Measurements from ENCODE around the gene PSMD11. TPM values are rescaled to one million over a fixed set of nuclear protein-coding genes. Genes with fewer than 3 reads are reported as not detected.

PSMD11 gene
- total RNA-seq, 2 experiments from 2014 or later, result 110 to 139 TPM

DNA sequence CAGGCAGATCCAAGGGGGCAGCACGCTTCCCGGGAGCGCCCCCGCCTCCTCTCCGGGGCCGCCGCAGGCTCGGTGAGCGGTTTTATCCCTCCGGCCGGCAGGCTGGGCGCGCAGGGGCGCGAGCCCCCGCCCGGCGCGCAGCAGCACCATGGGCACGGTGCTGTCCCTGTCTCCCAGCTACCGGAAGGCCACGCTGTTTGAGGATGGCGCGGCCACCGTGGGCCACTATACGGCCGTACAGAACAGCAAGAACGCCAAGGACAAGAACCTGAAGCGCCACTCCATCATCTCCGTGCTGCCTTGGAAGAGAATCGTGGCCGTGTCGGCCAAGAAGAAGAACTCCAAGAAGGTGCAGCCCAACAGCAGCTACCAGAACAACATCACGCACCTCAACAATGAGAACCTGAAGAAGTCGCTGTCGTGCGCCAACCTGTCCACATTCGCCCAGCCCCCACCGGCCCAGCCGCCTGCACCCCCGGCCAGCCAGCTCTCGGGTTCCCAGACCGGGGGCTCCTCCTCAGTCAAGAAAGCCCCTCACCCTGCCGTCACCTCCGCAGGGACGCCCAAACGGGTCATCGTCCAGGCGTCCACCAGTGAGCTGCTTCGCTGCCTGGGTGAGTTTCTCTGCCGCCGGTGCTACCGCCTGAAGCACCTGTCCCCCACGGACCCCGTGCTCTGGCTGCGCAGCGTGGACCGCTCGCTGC lies 43.3 kb downstream of the PSMD11 start:
- DNase-seq, result no peak
- H3K4me3 Mint-ChIP-seq, result peak overlapping the region; percentile 84
- ATAC-seq, result peak; percentile 30
- CTCF ChIA-PET, result interaction anchor here (0.8 to 5.0 kb wide), 13 partner anchors 9 to 296 kb away, joined by 3 to 34 read pairs (median 4); partner anchors contain the start of gene PSMD11
- H3K27ac Mint-ChIP-seq, result peak overlapping the region; percentile 56
- H3K27me3 Mint-ChIP-seq, result peaks cover 8% of the 10 kb centered on the region
- H3K4me1 Mint-ChIP-seq, result peaks cover 36% of the 10 kb centered on the region
- peaks cover 19% of the 10 kb centered on the region for H3K36me3 Mint-ChIP-seq
- no peaks in the 10 kb centered on the region for H3K9me3 Mint-ChIP-seq (ENCODE audit: low read depth)

DNA sequence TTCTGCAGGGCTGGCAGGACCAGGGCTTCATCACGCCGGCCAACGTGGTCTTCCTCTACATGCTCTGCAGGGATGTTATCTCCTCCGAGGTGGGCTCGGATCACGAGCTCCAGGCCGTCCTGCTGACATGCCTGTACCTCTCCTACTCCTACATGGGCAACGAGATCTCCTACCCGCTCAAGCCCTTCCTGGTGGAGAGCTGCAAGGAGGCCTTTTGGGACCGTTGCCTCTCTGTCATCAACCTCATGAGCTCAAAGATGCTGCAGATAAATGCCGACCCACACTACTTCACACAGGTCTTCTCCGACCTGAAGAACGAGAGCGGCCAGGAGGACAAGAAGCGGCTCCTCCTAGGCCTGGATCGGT lies 43.9 kb downstream of the PSMD11 start:
- no peak for DNase-seq
- ATAC-seq, result no peak
- H3K4me1 Mint-ChIP-seq, result peaks cover 41% of the 10 kb centered on the region
- H3K27me3 Mint-ChIP-seq, result peaks cover 8% of the 10 kb centered on the region
- CTCF ChIA-PET, result interaction anchor here (0.8 to 5.0 kb wide), 8 partner anchors 8 to 171 kb away, joined by 3 to 34 read pairs (median 4); partner anchors contain the start of gene PSMD11
- no peaks in the 10 kb centered on the region for H3K9me3 Mint-ChIP-seq (ENCODE audit: low read depth)
- peaks cover 19% of the 10 kb centered on the region for H3K36me3 Mint-ChIP-seq
- H3K4me3 Mint-ChIP-seq, result peak overlapping the region; percentile 84
- H3K27ac Mint-ChIP-seq, result no peak overlapping the region

DNA sequence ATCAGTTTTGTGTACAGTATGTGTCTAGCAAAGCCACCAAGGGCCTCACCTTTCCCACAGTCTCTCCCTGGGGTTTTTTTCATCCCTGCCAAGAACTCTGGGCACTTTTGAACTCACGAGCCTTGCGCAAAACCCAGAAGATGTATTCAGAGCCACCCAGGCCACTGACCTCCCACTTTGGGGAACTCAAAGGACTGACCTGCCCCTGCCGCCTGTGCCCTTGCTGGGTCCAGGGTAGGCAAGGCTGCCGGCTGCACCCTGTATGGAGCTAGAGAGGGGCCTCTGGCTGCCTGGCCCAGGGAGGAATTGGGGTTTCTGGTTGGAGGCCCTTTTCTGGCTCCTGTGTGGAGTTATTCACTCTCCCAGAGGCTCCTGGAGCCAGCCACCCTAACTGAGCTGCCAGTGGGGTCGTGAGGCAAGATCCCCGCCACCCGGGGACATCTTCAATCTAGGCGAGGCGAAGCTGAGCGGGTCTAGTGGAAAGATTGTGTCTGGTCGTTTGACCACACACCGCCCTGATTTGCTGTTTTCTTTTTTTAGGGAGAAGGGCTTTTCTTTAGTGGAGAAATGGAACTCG lies 44.4 kb downstream of the PSMD11 start:
- ATAC-seq (no peak), DNase-seq (no peak)
- Mint-ChIP-seq H3K27ac (no peak overlapping the region), H3K4me1 (peaks cover 38% of the 10 kb centered on the region), H3K4me3 (peak overlapping the region; percentile 20), H3K9me3 (ENCODE audit: low read depth) (no peaks in the 10 kb centered on the region), H3K36me3 (peaks cover 19% of the 10 kb centered on the region), H3K27me3 (peaks cover 8% of the 10 kb centered on the region)
- CTCF ChIA-PET, result interaction anchor here (0.9 to 5.0 kb wide), 5 partner anchors 10 to 45 kb away, joined by 3 to 34 read pairs (median 4); partner anchors contain the start of gene PSMD11

DNA sequence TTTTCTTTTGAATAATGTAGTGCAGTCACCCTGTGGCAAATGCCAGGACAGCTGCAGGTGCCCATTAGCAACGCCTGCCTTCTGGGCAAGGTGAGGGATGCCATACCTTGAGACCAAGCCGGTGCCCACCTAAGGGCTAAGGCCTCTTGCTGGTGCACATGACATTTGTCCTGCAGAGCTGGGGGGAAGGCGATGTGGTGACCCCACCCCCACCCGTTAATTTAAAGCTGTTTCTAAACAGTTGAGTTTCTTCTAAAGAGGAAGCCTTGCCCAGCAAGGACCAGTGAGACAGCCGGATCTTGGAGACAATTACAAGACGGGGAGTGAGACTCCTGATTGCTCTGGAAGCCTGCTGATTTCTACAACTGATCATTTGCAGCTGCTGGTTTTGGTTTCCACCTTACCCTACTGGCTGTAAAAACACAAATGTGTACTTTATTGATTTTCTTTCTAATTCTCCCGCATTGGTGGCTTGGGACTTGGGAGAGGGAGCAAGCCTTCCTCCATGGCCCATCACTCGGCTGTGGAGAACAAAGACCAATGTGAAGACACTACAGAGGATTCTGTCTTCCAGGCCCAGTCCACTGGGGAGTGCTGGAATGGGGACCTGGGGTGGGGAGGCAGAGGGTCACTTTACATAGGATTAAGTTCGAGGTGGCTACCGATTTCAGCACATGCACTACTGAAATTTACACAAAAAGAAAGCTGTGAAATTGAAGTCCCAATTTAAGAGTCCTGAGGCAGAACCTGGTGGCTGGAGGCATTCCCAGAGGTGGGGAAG lies 45.2 kb downstream of the PSMD11 start:
- Mint-ChIP-seq H3K4me3 (peak overlapping the region; percentile 33), H3K9me3 (ENCODE audit: low read depth) (no peaks in the 10 kb centered on the region), H3K36me3 (peaks cover 19% of the 10 kb centered on the region), H3K4me1 (peaks cover 38% of the 10 kb centered on the region), H3K27me3 (peaks cover 8% of the 10 kb centered on the region), H3K27ac (no peak overlapping the region)
- DNase-seq (no peak), ATAC-seq (no peak)
- CTCF ChIA-PET, result interaction anchor here (0.9 to 5.0 kb wide), 7 partner anchors 9 to 40 kb away, joined by 3 to 34 read pairs (median 4); no protein-coding TSS in a partner anchor

DNA sequence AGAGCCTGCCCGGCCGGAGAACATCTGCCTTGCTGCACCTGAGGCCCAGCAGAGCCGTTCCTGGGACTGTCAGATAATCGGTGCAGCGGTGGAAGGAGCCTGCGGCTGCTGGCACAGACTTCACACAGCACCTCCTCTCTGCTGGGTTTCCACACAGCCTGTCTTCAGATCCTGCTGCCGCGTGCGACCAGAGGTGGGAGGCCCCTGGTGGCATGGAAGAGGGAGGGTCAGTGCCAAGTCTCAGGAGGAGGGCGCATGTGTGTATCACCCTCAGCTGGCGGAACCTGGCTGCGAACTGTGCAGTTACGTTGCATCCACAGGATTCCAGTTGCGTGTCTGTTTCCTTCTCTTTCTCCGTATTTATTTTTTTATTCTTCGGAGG lies 45.8 kb downstream of the PSMD11 start:
- H3K9me3 Mint-ChIP-seq (ENCODE audit: low read depth), result no peaks in the 10 kb centered on the region
- DNase-seq (no peak), ATAC-seq (no peak)
- H3K27ac Mint-ChIP-seq, result no peak overlapping the region
- CTCF ChIA-PET, result interaction anchor here (0.9 to 1.8 kb wide), 2 partner anchors 19 to 29 kb away, joined by 3 to 4 read pairs; no protein-coding TSS in a partner anchor
- no peak overlapping the region for H3K4me3 Mint-ChIP-seq
- H3K4me1 Mint-ChIP-seq, result peaks cover 38% of the 10 kb centered on the region
- peaks cover 8% of the 10 kb centered on the region for H3K27me3 Mint-ChIP-seq
- H3K36me3 Mint-ChIP-seq, result peaks cover 19% of the 10 kb centered on the region

DNA sequence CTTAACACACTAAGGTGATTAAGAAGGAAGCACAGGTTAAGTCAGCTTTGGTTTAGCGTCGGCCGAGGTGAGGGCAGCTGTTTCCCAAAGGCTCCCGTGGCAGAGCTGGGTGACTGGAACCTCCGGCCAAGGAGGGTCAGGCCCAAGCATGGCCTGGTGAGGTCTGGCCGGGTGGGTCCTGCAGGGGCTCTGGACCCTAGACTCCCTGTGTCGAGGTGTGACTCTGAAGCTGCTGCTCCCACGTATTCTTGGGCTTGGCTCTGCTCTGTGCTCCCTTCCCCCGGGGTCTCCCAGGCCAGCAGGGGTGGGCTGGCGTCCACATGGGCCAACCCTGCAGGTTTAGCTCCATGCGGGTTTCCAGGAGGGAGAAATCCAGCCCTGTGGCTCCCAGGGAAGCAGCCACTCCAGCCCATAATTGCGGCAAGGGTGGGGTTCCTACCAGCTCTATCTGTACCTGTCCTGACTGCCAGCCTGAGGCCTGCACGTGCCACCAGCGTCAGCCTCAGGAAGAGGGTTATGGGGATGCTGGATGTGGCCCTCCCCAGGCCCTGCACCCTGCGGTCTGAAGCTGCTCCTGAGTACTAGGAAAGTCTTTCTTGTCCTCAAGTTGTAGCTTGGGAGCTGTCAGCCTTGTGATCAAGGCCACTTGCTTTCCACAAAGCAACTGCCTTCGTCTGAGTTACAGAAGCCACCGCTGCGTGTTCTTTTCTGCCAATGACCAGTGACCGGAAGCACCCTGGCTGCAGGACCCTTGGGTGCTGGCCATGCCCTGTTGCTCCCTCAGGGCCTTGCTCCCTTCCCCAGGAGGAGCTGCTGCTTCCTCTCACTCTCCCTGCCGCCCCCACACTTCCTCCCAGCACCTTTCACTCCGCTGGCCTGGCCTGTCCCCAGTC lies 47.3 kb downstream of the PSMD11 start:
- H3K27ac Mint-ChIP-seq, result no peak overlapping the region
- DNase-seq, result no peak
- H3K4me1 Mint-ChIP-seq, result peaks cover 38% of the 10 kb centered on the region
- H3K4me3 Mint-ChIP-seq, result no peak overlapping the region
- H3K9me3 Mint-ChIP-seq (ENCODE audit: low read depth), result no peaks in the 10 kb centered on the region
- peaks cover 19% of the 10 kb centered on the region for H3K36me3 Mint-ChIP-seq
- CTCF ChIA-PET, result interaction anchor here (1.1 to 1.8 kb wide), 4 partner anchors 18 to 47 kb away, joined by 3 to 4 read pairs (median 4); partner anchors contain the start of gene PSMD11
- peaks cover 8% of the 10 kb centered on the region for H3K27me3 Mint-ChIP-seq
- ATAC-seq, result no peak

DNA sequence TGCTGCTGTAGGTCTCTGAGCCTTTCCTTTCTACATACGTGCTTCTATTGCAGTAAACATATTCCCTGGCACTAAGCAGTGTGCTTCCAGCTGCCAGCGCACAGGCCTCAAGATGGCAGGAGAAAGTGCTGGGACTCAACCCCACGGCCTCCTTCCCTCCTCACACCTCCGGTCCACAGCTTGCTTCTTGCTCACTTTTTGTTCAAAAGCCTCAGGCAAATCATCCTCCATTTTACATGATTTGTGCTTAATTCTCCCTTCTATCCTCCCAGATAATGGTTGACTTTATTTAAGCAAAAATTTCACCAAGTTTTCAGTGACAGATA lies 47.9 kb downstream of the PSMD11 start:
- Mint-ChIP-seq H3K27ac (peak overlapping the region; percentile 25), H3K27me3 (peaks cover 8% of the 10 kb centered on the region), H3K36me3 (peaks cover 19% of the 10 kb centered on the region), H3K4me3 (no peak overlapping the region), H3K4me1 (peaks cover 38% of the 10 kb centered on the region), H3K9me3 (ENCODE audit: low read depth) (no peaks in the 10 kb centered on the region)
- ATAC-seq, result no peak
- CTCF ChIA-PET, result interaction anchor here (1.1 to 1.3 kb wide), 2 partner anchors 25 to 48 kb away, joined by 3 to 4 read pairs; partner anchors contain the start of gene PSMD11
- DNase-seq, result no peak

DNA sequence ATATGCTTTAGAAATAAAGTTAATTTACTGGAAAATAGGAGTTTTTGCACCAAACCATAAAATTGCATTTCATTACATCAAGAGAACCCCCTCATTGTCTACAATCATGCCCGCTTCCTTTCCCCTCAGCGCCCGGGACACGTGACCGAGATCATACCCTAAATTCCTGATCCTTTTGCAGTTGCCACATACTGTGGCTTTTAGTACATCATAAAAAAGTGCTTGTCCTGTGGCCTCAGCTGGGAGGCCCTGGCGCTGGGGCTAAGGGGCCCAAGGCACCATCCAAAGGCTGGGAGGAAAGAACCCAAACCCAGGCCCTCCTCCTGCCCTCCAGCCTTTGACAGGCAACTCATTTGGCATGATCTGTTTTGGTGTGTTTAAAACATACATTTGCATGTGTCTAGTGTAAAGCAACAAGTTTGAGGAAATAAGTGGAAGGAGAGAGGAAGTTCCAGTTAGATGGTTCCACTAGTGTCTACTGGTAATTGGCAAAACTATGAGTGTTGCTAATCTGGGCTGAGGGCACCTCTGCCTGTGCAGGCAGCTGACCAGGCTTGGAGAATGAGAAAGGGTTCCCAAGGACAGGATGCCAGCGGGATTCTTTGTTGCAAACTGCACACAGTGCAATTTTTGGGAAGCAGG lies 48.5 kb downstream of the PSMD11 start:
- CTCF ChIA-PET, result interaction anchor here (1.1 to 1.3 kb wide), 2 partner anchors 25 to 48 kb away, joined by 3 to 4 read pairs; partner anchors contain the start of gene PSMD11
- peaks cover 4% of the 10 kb centered on the region for H3K27me3 Mint-ChIP-seq
- ATAC-seq (no peak), DNase-seq (no peak)
- no peak overlapping the region for H3K27ac Mint-ChIP-seq
- H3K4me1 Mint-ChIP-seq, result peaks cover 35% of the 10 kb centered on the region
- peaks cover 16% of the 10 kb centered on the region for H3K36me3 Mint-ChIP-seq
- H3K9me3 Mint-ChIP-seq (ENCODE audit: low read depth), result no peaks in the 10 kb centered on the region
- no peak overlapping the region for H3K4me3 Mint-ChIP-seq

DNA sequence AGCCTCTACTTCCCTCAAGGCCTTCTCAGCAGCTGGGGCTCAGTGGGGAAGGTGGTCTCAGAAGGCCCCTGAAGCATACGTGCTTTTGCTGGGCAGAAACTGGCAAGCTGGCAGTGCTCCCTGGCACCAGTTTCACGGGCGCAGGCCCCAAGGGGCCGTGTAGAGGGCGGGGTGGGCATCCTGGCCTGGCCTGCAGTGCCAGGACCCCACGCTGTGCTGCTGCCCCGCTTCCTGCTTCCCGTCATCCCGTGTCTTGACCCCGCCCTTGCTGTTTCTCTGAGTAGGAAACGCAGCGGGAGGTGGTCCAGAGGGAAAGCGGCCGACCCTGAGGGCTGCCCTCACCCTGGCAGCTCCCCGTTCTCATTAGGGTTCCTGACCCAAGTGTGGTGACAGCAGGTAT lies 49.3 kb downstream of the PSMD11 start:
- CTCF ChIA-PET, result no interaction called here
- Mint-ChIP-seq H3K9me3 (ENCODE audit: low read depth) (no peaks in the 10 kb centered on the region), H3K27ac (no peak overlapping the region), H3K36me3 (peaks cover 10% of the 10 kb centered on the region), H3K4me1 (peaks cover 30% of the 10 kb centered on the region), H3K4me3 (no peak overlapping the region), H3K27me3 (no peaks in the 10 kb centered on the region)
- DNase-seq, result no peak
- ATAC-seq, result no peak

DNA sequence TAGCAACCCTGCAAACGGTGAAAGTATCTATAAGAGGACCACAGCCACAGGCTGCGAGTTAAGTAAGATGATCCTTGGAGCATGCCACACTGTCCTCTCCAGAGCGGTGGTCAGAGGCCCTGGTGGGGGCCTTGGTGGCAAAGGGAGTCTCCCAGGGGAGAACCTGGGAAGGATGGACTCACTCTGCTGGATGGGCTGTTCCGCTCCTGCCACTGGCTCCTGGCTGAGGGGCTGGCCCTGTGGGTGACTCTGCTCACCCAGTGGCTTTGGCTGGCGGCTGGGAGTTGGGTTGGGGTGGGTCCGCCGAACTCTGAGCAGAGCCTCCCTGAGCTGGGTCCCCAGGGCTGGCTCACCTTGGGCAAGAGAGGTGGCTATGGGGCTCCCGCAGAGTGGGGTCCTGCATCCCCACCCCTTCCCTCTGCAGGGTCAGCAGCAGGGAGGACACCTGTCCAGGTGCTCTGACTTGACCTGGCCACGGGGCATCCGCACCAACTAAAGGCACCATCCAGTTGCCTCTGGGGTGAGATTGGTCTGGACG lies 49.7 kb downstream of the PSMD11 start:
- Mint-ChIP-seq H3K9me3 (ENCODE audit: low read depth) (no peaks in the 10 kb centered on the region), H3K4me3 (peak overlapping the region; percentile 22), H3K27ac (peak overlapping the region; percentile 28), H3K27me3 (no peaks in the 10 kb centered on the region), H3K36me3 (peaks cover 6% of the 10 kb centered on the region), H3K4me1 (peaks cover 28% of the 10 kb centered on the region)
- CTCF ChIA-PET, result interaction anchor here (2.0 kb wide), 1 partner anchor 32 kb away, joined by 4 read pairs; no protein-coding TSS in a partner anchor
- ATAC-seq (no peak), DNase-seq (no peak)

DNA sequence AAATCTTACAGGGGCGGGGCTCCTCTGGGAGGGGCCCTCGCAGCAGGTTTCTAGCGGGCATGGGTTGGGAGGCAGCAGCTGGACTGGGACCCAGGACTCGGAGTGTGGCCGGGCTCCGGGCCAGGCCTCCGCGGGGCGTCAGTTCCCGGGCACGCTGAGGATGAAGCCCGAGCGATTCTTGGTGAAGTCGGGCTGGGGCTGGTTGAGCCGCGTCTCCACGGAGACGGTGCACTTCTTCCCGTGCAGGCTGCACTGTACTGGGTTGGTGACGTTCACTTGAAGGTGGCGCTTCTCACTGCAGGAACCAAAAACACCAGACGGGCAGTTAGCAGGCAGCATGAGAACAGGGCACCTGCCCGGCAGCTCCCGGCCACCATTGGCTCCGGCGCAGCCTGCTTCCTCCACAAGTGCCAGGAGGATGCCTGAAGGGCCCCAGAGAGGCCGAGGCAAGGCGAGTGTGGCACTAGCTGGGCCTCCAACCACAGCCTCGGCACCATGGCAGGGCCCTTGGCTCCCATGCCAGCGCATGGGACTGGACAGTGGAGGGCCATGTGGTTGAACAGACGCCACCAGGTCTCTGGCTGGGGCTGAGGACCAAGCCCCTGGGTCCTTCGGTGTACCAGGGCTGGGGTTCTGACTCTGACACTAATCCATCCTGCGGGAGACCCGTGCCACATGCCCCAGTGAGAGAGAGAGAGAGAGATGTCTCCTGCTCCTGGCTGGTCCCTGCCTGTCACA lies 50.5 kb downstream of the PSMD11 start:
- peak overlapping the region; percentile 22 for H3K4me3 Mint-ChIP-seq
- H3K36me3 Mint-ChIP-seq, result peaks cover 2% of the 10 kb centered on the region
- ATAC-seq, result peak; percentile 34
- CTCF ChIA-PET, result interaction anchor here (2.0 kb wide), 1 partner anchor 32 kb away, joined by 4 read pairs; no protein-coding TSS in a partner anchor
- H3K9me3 Mint-ChIP-seq (ENCODE audit: low read depth), result no peaks in the 10 kb centered on the region
- DNase-seq, result no peak
- no peaks in the 10 kb centered on the region for H3K27me3 Mint-ChIP-seq
- H3K4me1 Mint-ChIP-seq, result peaks cover 22% of the 10 kb centered on the region
- H3K27ac Mint-ChIP-seq, result no peak overlapping the region
